Measurements from ENCODE around the gene DCAF5.

DCAF5 gene

GRCh38 chr14:69118305-69118704, 34.6 kb downstream of the DCAF5 start:
- Histone ChIP-seq H3K9ac (no peak overlapping the region), H3K27me3 (no peaks in the 10 kb centered on the region), H3K27ac (no peak overlapping the region), H3K4me1 (peaks cover 9% of the 10 kb centered on the region; the same call in 1 of the 2 replicates), H4K20me1 (peaks cover 64% of the 10 kb centered on the region), H3K4me2 (no peak overlapping the region), H3K4me3 (no peak overlapping the region), H3K9me3 (no peaks in the 10 kb centered on the region), H3K36me3 (peaks cover 81% of the 10 kb centered on the region)
- no peak for TF ChIP-seq Cebpa-rat (IDR thresholded peaks at IDR 0.05)

GRCh38 chr14:69117020-69117767, 35.7 kb downstream of the DCAF5 start:
- no peaks in the 10 kb centered on the region for H3K9me3 ChIP-seq
- no peak overlapping the region for H3K4me2 ChIP-seq
- no peak overlapping the region for H3K4me3 ChIP-seq
- H4K20me1 ChIP-seq, result peaks cover 63% of the 10 kb centered on the region
- H3K9ac ChIP-seq, result no peak overlapping the region
- peaks cover 9% of the 10 kb centered on the region; the same call in 1 of the 2 replicates for H3K4me1 ChIP-seq
- H3K27ac ChIP-seq, result no peak overlapping the region
- no peaks in the 10 kb centered on the region for H3K27me3 ChIP-seq
- TF ChIP-seq Cebpa-rat (IDR thresholded peaks at IDR 0.05), result no peak
- H3K36me3 ChIP-seq, result peaks cover 89% of the 10 kb centered on the region

GRCh38 chr14:69115407-69116185, 37.3 kb downstream of the DCAF5 start:
- Histone ChIP-seq H3K9ac (no peak overlapping the region), H3K27ac (no peak overlapping the region), H4K20me1 (peaks cover 50% of the 10 kb centered on the region), H3K4me1 (peaks cover 9% of the 10 kb centered on the region; the same call in 1 of the 2 replicates), H3K9me3 (no peaks in the 10 kb centered on the region), H3K4me2 (no peak overlapping the region), H3K36me3 (peaks cover 86% of the 10 kb centered on the region), H3K4me3 (no peak overlapping the region), H3K27me3 (no peaks in the 10 kb centered on the region)
- TF ChIP-seq Cebpa-rat (IDR thresholded peaks at IDR 0.05), result no peak

- Histone ChIP-seq H3K36me3 (peaks cover 84% of the 10 kb centered on the region), H3K27ac (no peak overlapping the region), H4K20me1 (peaks cover 41% of the 10 kb centered on the region; the same call in 1 of the 2 replicates), H3K4me1 (peaks cover 9% of the 10 kb centered on the region; the same call in 1 of the 2 replicates), H3K4me2 (no peak overlapping the region), H3K9me3 (no peaks in the 10 kb centered on the region), H3K9ac (no peak overlapping the region), H3K4me3 (no peak overlapping the region), H3K27me3 (no peaks in the 10 kb centered on the region)
- no peak for TF ChIP-seq Cebpa-rat (IDR thresholded peaks at IDR 0.05)
Measured at GRCh38 chr14:69114763-69115162, 38.2 kb downstream of the DCAF5 start.

GRCh38 chr14:69108358-69108757, 44.6 kb downstream of the DCAF5 start:
- H3K36me3 ChIP-seq, result peaks cover 87% of the 10 kb centered on the region
- no peaks in the 10 kb centered on the region for H3K27me3 ChIP-seq
- peaks cover 28% of the 10 kb centered on the region; the same call in 1 of the 2 replicates for H4K20me1 ChIP-seq
- H3K9me3 ChIP-seq, result no peaks in the 10 kb centered on the region
- no peak for TF ChIP-seq Cebpa-rat (IDR thresholded peaks at IDR 0.05)
- H3K4me3 ChIP-seq, result no peak overlapping the region
- H3K4me2 ChIP-seq, result no peak overlapping the region
- H3K27ac ChIP-seq, result no peak overlapping the region
- no peak overlapping the region for H3K9ac ChIP-seq
- no peaks in the 10 kb centered on the region for H3K4me1 ChIP-seq

GRCh38 chr14:69107407-69108003, 45.4 kb downstream of the DCAF5 start:
- no peaks in the 10 kb centered on the region for H3K27me3 ChIP-seq
- no peaks in the 10 kb centered on the region for H3K4me1 ChIP-seq
- H3K27ac ChIP-seq, result no peak overlapping the region
- H3K9ac ChIP-seq, result no peak overlapping the region
- TF ChIP-seq Cebpa-rat (IDR thresholded peaks at IDR 0.05), result no peak
- H4K20me1 ChIP-seq, result peaks cover 22% of the 10 kb centered on the region; the same call in 1 of the 2 replicates
- H3K4me3 ChIP-seq, result no peak overlapping the region
- no peak overlapping the region for H3K4me2 ChIP-seq
- H3K36me3 ChIP-seq, result peaks cover 86% of the 10 kb centered on the region
- no peaks in the 10 kb centered on the region for H3K9me3 ChIP-seq

- Histone ChIP-seq H3K4me1 (no peaks in the 10 kb centered on the region), H3K9ac (no peak overlapping the region), H3K4me2 (no peak overlapping the region), H3K9me3 (no peaks in the 10 kb centered on the region), H3K4me3 (no peak overlapping the region), H4K20me1 (peaks cover 16% of the 10 kb centered on the region; the same call in 1 of the 2 replicates), H3K27ac (no peak overlapping the region), H3K27me3 (no peaks in the 10 kb centered on the region), H3K36me3 (peaks cover 86% of the 10 kb centered on the region)
- no peak for TF ChIP-seq Cebpa-rat (IDR thresholded peaks at IDR 0.05)
Measured at GRCh38 chr14:69106451-69106850, 46.5 kb downstream of the DCAF5 start.

GRCh38 chr14:69105326-69105725, 47.6 kb downstream of the DCAF5 start:
- Histone ChIP-seq H3K4me1 (no peaks in the 10 kb centered on the region), H3K9me3 (no peaks in the 10 kb centered on the region), H3K27ac (no peak overlapping the region), H3K36me3 (peaks cover 77% of the 10 kb centered on the region), H3K4me2 (no peak overlapping the region), H3K4me3 (no peak overlapping the region), H3K27me3 (no peaks in the 10 kb centered on the region), H4K20me1 (peaks cover 16% of the 10 kb centered on the region; the same call in 1 of the 2 replicates), H3K9ac (no peak overlapping the region)
- TF ChIP-seq Cebpa-rat (IDR thresholded peaks at IDR 0.05), result no peak

- Histone ChIP-seq H3K4me3 (no peak overlapping the region), H3K4me1 (no peaks in the 10 kb centered on the region), H3K27me3 (no peaks in the 10 kb centered on the region), H3K9ac (no peak overlapping the region), H4K20me1 (no peaks in the 10 kb centered on the region), H3K36me3 (peaks cover 57% of the 10 kb centered on the region), H3K9me3 (no peaks in the 10 kb centered on the region), H3K4me2 (no peak overlapping the region), H3K27ac (no peak overlapping the region)
- TF ChIP-seq Cebpa-rat (IDR thresholded peaks at IDR 0.05), result no peak
Measured at GRCh38 chr14:69101331-69101826, 51.5 kb downstream of the DCAF5 start.

Measured in BLaER1 (cell line).